BJ (cell line): ENCODE measurements around the gene MMEL1. TPM values are rescaled to one million over a fixed set of nuclear protein-coding genes. Genes with fewer than 3 reads are reported as not detected.

Experiments used
- CTCF ChIA-PET: fragments of 350-600 bp; formaldehyde crosslinking; extraction: SDS; loops from one replicate; lab custom pipeline; 2021; ENCODE audit warnings: antibody characterized with exemption, inconsistent platforms; lab: Yijun Ruan, JAX
- POLR2A ChIA-PET: fragments of 300-600 bp; sonication (Branson Sonifier 250); formaldehyde crosslinking; extraction: SDS; loops from one replicate; lab custom pipeline; 2021; ENCODE audit warnings: antibody characterized with exemption; lab: Charles Lee
- DNase-seq: peaks from one replicate; pipeline ENCODE4 v3.0.0-alpha.2; 2011; ENCODE audit warnings: low read depth
- H3K27me3 ChIP-seq: 2 replicates; pipeline ENCODE4 v1.6.0; 2011; ENCODE audit warnings: low read length; ENCODE audit not compliant: control insufficient read depth, insufficient read depth
- H3K36me3 ChIP-seq: 2 replicates; pipeline ENCODE4 v1.5.1; 2011; ENCODE audit warnings: low read length; ENCODE audit not compliant: control insufficient read depth, insufficient read depth
- H3K4me3 ChIP-seq: 2 replicates; pipeline ENCODE4 v1.5.1; 2011; ENCODE audit warnings: low read depth, mild to moderate bottlenecking, control low read depth, low read length
- CTCF ChIP-seq: IDR thresholded peaks from 2 replicates; pipeline ENCODE4 v1.5.1; 2011; ENCODE audit warnings: low read depth, mild to moderate bottlenecking, control low read depth, inconsistent platforms, low read length, moderate library complexity; ENCODE audit not compliant: insufficient read depth
- polyA plus RNA-seq: library from polyadenylated mRNA; depleted of rRNA; stranded (reverse); fragments of >200 nt; gene quantifications from 2 replicates; pipeline ENCODE4 v1.2.3, GENCODE V29; 2011

The MMEL1 gene
- polyA plus RNA-seq, 1 experiment, result 0.17 TPM

- ChIA-PET POLR2A (no interaction called here), CTCF (interaction anchor here (1.6 kb wide), 1 partner anchor 18 kb away, joined by 6 read pairs; no protein-coding TSS in a partner anchor)
- Histone ChIP-seq H3K4me3 (no peak overlapping the region), H3K27me3 (peaks cover 4% of the 10 kb centered on the region), H3K36me3 (no peaks in the 10 kb centered on the region)
- TF ChIP-seq CTCF, result no peak
- DNase-seq, result no peak
Measured at GRCh38 chr1:2566101-2567045, 66.4 kb downstream of the MMEL1 start.

DNA sequence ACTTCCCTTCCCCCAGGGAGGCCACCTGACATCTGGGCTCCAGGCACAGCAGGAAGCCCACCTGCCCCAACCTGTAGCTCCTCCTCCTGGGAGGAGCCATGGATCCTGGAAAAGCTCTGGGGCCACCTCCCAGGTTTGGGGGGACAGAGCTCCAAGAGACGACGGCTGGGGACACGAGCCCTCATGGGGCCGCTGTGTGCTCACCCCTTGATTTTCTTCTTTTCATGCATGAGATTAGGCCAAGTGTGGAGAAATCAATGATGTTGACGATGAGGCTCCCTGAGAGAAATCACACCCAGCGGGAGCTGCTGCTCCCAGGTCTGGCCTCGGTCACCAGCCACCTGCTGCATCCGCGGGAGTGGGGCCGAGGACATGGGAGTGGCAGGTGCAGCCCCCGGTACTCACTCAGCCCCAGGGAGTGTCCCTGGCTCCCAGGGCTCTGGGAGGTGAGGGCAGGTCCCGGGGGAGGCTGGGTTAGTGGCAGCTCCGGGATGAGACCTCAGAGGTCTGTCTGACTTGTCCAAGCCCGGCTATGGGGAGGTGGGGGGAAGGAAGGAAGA is 67.9 kb downstream of the MMEL1 start:
- ChIA-PET POLR2A (no interaction called here), CTCF (interaction anchor here (0.7 to 1.6 kb wide), 4 partner anchors 8 to 150 kb away, joined by 3 to 6 read pairs (median 3); partner anchors contain the start of gene TNFRSF14)
- H3K27me3 ChIP-seq, result no peaks in the 10 kb centered on the region
- TF ChIP-seq CTCF, result no peak
- no peak overlapping the region for H3K4me3 ChIP-seq
- no peaks in the 10 kb centered on the region for H3K36me3 ChIP-seq
- DNase-seq, result no peak

DNA sequence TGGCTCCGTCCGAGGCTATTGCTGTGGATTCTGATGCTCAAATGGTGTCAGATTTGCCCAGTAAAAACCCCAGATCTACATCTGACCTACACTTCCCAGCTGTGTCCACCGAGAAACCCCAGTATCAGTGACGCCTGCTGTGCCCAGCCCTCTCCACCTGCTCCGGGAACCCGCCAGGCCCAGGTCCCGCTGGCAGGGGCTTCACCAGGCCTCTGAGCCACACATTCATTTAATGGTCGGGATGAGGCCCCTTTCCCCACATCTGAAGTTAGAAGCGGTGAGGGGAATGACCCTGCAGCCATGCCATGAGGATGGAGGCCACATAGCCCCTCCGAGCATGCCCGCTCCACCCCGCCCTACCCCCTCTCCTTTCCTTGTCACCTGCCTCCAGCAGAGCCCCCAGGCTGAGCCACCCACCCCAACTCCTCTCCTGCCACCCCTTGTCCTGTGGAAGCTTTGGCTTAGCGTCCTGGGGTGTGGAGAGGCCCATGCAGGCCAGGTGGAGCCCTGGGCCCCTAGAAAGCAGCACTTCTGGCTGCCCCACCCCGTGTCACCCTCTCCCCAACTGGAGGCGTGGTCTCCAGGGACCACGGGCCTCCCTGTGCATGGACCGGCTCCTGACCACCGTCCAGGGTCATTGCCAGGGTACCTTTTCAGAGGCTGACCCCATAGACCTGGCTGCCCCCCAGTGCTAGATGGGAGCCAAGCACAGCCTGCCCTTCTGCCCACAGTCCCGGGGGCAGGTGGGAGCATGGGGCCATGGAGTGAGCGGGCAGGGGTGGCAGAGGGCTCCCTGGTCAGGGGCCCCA is 68.6 kb downstream of the MMEL1 start:
- Histone ChIP-seq H3K36me3 (no peaks in the 10 kb centered on the region; the same call in 1 of the 2 replicates), H3K4me3 (no peak overlapping the region), H3K27me3 (no peaks in the 10 kb centered on the region)
- POLR2A ChIA-PET, result no interaction called here
- no peak for TF ChIP-seq CTCF
- DNase-seq, result no peak
- CTCF ChIA-PET, result interaction anchor here (1.4 to 1.6 kb wide), 2 partner anchors 8 to 16 kb away, joined by 3 to 6 read pairs; partner anchors contain the start of gene TNFRSF14

DNA sequence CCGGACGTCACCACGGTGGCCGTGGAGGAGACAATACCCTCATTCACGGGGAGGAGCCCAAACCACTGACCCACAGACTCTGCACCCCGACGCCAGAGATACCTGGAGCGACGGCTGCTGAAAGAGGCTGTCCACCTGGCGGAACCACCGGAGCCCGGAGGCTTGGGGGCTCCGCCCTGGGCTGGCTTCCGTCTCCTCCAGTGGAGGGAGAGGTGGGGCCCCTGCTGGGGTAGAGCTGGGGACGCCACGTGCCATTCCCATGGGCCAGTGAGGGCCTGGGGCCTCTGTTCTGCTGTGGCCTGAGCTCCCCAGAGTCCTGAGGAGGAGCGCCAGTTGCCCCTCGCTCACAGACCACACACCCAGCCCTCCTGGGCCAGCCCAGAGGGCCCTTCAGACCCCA is 69.6 kb downstream of the MMEL1 start:
- TF ChIP-seq CTCF, result no peak
- CTCF ChIA-PET, result no interaction called here
- H3K4me3 ChIP-seq, result no peak overlapping the region
- POLR2A ChIA-PET, result no interaction called here
- DNase-seq, result no peak
- H3K36me3 ChIP-seq, result no peaks in the 10 kb centered on the region; the same call in 1 of the 2 replicates
- no peaks in the 10 kb centered on the region for H3K27me3 ChIP-seq
